Tibial nerve (tissue), 4 donors: ENCODE measurements around the gene PDCD4. TPM values are rescaled to one million over a fixed set of nuclear protein-coding genes. Genes with fewer than 3 reads are reported as not detected.

Experiments
- DNase-seq, 2 donors: peaks; one replicate each; pipeline ENCODE4 v3.0.0-alpha.2; 2019; ENCODE audit warnings: low spot score in 2 of 2
- H3K27ac ChIP-seq, 4 donors: fragments of 200-600 bp; sonication (generic) in 3 of 4; one replicate each; pipeline ENCODE4 v1.5.1; 2017 to 2019; ENCODE audit warnings: mild to moderate bottlenecking in 1 of 4
- H3K27me3 ChIP-seq, 2 donors: fragments of 200-600 bp; sonication (generic) in 1 of 2; one replicate each; pipeline versions ENCODE4 v1.5.1 to v1.6.0; 2017 to 2019
- H3K36me3 ChIP-seq, 3 donors: fragments of 200-600 bp; sonication (generic); one replicate each; pipeline ENCODE4 v1.5.1; 2018 to 2019
- H3K4me1 ChIP-seq, 4 donors: fragments of 200-600 bp; sonication (generic) in 3 of 4; one replicate each; pipeline ENCODE4 v1.5.1; 2017 to 2019
- H3K4me3 ChIP-seq, 4 donors: fragments of 200-600 bp; sonication (generic) in 3 of 4; one replicate each; pipeline ENCODE4 v1.5.1; 2017 to 2019; ENCODE audit warnings: mild to moderate bottlenecking in 1 of 4, moderate library complexity in 1 of 4
- H3K9me3 ChIP-seq, 4 donors: fragments of 200-600 bp; sonication (generic) in 3 of 4; one replicate each; pipeline ENCODE4 v1.5.1; 2017 to 2019
- EP300 ChIP-seq, 2 donors: sonication (generic); formaldehyde crosslinking; IDR thresholded peaks; one replicate each; pipeline ENCODE4 v1.6.1; 2017; ENCODE audit warnings: antibody characterized with exemption in 2 of 2, mild to moderate bottlenecking in 1 of 2
- POLR2A ChIP-seq, 2 donors: fragments of 450-650 bp; IDR thresholded peaks; one replicate each; pipeline ENCODE4 v1.6.1; 2017; ENCODE audit warnings: antibody characterized with exemption in 2 of 2, mild to moderate bottlenecking in 2 of 2, moderate library complexity in 2 of 2
- WGBS, 2 donors: methylation state at CpG; one replicate each; pipeline ENCODE4 v1.1.5; 2018; 5-methylcytosine and 5-hydroxymethylcytosine counted together
- total RNA-seq, 4 donors: library from RNA; depleted of rRNA; stranded (reverse); fragments of >200 nt; gene quantifications; one replicate each; pipeline ENCODE4 v1.1.0, GENCODE V29; 2016
- TF ChIP-seq, protein P1 (sequence below), 5 experiments: fragments of 200-600 bp in 3 of 5; fragments of 450-650 bp in 2 of 5; sonication (generic) in 3 of 5; IDR thresholded peaks; one replicate each; pipeline ENCODE4 v1.5.1; 2016 to 2019; ENCODE audit warnings: antibody characterized with exemption in 5 of 5, mild to moderate bottlenecking in 3 of 5, moderate library complexity in 2 of 5

Gene PDCD4
- total RNA-seq, 4 donors from 2014 or later = 68.6 to 109 (median 82.7) TPM

DNA sequence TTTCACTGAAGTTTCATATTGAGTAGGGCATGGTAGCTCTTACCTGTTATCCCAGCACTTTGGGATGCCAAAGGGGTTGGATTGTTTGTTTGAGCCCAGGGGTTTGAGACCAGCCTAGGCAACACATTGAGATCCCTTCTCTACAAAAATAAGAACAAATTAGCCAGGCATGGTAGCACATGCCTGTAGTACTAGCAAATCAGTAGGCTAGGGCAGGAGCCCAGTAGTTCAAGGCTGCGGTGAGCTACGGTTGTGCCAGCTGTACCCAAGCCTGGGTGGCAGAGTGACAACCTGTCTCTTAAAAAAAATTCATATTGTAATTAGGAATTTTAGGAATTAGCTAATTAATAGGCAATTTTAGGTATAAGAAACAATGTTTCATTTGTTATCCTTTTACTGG lies 29.3 kb downstream of the PDCD4 start:
- DNase-seq = no peak

DNA sequence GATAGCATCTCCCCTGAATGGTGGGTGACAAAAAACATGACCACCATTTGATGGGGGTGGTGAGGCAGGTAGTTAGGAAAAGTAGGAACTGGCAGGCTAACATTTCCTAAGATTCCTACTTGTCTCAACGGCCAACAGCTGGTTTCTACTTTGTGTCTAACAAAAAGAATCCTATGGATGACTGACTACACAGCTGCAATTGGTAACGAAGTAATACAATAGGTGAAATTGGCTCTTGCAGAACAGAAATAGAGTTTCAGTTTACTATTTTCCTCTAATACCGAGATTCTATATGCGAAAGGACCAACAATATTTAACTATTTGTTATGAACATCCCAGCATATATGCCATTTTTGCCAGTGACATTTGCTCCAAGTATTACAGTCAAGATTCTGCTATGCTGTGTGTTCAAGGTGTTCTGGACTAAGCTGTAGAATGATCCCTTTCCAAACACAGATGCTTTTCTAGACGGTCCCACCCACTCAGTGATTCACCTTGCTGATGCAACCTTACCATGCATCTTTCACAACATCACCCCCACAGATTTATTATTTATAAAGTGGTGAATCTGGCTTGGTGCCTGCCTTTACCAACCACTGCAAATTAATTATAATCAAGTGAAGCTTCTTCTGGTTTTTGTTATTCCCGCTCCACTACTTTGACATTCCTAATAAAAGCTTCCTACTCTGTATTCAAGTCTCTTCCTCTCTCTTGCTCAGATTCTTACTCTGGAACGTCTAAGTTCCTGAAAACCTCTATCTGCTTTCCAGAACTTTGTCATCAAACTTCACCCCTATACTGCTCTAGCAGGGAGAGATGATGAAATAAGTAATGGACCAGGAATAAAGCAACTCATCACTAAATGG lies 30.5 kb downstream of the PDCD4 start:
- Histone ChIP-seq H3K9me3 (no peaks in the 10 kb centered on the region), H3K4me1 (peaks cover 0 to 8% (median under 1%) of the 10 kb centered on the region in 4 donors), H3K27ac (no peak overlapping the region), H3K36me3 (peaks cover 0 to 47% (median under 1%) of the 10 kb centered on the region in 3 donors), H3K4me3 (no peak overlapping the region), H3K27me3 (no peaks in the 10 kb centered on the region)
- TF ChIP-seq POLR2A (IDR thresholded peaks at IDR 0.05) (no peak), EP300 (IDR thresholded peaks at IDR 0.05) (no peak)
- TF ChIP-seq, protein P1, sequence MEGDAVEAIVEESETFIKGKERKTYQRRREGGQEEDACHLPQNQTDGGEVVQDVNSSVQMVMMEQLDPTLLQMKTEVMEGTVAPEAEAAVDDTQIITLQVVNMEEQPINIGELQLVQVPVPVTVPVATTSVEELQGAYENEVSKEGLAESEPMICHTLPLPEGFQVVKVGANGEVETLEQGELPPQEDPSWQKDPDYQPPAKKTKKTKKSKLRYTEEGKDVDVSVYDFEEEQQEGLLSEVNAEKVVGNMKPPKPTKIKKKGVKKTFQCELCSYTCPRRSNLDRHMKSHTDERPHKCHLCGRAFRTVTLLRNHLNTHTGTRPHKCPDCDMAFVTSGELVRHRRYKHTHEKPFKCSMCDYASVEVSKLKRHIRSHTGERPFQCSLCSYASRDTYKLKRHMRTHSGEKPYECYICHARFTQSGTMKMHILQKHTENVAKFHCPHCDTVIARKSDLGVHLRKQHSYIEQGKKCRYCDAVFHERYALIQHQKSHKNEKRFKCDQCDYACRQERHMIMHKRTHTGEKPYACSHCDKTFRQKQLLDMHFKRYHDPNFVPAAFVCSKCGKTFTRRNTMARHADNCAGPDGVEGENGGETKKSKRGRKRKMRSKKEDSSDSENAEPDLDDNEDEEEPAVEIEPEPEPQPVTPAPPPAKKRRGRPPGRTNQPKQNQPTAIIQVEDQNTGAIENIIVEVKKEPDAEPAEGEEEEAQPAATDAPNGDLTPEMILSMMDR (IDR thresholded peaks at IDR 0.05) = no peak
- WGBS, 2 donors = 84 to 85% methylated on average over 7 of the region's 7 CpGs
- DNase-seq = no peak

More for the DNA sequence above, 29.3 kb downstream of the PDCD4 start:
- Histone ChIP-seq H3K4me3 (no peak overlapping the region), H3K9me3 (no peaks in the 10 kb centered on the region), H3K4me1 (peaks cover 0 to 13% (median 3%) of the 10 kb centered on the region in 4 donors), H3K27me3 (no peaks in the 10 kb centered on the region), H3K27ac (no peak overlapping the region), H3K36me3 (peaks cover 2 to 44% (median 4%) of the 10 kb centered on the region in 3 donors)
- TF ChIP-seq POLR2A (IDR thresholded peaks at IDR 0.05) (no peak), EP300 (IDR thresholded peaks at IDR 0.05) (no peak)
- TF ChIP-seq, protein P1 (IDR thresholded peaks at IDR 0.05) = no peak
- WGBS, 2 donors = 97 to 98% methylated on average over 2 of the region's 2 CpGs

DNA sequence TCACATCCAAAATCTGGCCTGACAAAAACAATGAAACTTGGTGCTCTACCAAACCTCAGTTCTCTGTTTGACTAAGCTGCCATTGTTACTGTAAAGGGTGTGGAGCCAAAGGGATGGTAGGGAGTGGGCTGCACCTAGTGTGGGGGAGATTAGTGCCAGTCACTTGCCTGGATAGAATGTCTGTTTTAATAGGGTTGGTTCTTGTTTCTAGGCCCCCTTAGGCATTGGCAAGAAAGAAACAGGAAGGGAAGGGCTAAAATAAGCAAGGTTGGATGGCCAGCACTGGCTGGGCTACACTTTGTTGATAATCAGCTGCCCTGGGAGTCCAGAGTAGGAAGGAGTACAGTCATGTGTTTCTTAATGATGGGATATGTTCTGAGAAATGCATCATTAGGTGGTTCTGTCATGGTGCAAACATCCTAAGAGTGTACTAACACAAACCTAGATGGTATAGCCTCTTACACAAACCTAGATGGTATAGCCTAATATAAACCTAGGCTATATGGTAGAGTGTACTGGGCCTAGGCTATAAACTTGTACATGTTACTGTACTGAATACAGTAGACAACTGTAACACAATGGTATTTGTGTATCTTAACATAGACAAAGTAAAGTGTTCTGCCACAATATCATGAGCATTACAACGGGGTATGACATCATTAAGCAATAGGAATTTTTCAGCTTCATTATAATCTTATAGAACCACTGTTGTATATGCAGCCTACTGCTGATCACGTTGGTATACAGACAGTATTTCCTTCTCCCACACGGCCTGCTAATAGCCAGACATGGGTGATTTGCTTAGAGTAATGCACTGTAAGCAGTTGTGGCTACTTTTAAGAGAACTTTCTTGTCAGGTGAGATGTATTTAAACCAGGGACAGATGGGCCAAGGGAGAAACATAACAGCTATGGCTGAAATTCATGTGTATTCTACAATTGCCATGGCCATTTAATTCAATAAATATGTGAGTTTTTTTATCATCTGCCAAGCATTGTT lies 31.9 kb downstream of the PDCD4 start:
- Histone ChIP-seq H3K4me1 (peaks cover 0 to 6% (median 0%) of the 10 kb centered on the region in 4 donors), H3K27ac (no peak overlapping the region), H3K4me3 (no peak overlapping the region), H3K9me3 (no peaks in the 10 kb centered on the region), H3K36me3 (peaks cover 0 to 43% (median 0%) of the 10 kb centered on the region in 3 donors), H3K27me3 (no peaks in the 10 kb centered on the region)
- TF ChIP-seq, protein P1 (IDR thresholded peaks at IDR 0.05) = no peak
- TF ChIP-seq EP300 (IDR thresholded peaks at IDR 0.05) = no peak
- TF ChIP-seq POLR2A (IDR thresholded peaks at IDR 0.05) = no peak
- 48 to 70% methylated on average over 3 of the region's 3 CpGs for WGBS, 2 donors
- DNase-seq = no peak

DNA sequence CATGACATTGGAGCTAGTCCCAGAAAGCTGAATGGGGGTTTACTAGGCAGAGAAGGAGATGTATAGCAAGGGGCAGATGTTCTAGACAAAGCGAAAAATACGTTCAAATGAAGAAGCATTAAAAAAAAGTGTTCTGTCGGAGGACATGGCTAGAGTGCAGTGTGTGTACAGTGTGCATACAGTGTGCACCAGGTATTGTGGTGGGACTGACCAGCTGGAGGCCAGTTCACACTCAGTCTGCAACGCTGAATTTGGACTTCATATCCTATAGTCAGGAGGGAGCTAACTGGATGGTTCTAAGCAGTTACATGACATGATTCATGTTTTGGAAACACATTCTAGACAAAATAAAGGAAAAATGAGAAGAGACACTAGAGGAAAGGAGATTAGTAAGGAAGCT lies 38.4 kb downstream of the PDCD4 start:
- H3K27ac ChIP-seq = no peak overlapping the region
- no peaks in the 10 kb centered on the region for H3K4me1 ChIP-seq
- H3K9me3 ChIP-seq = no peaks in the 10 kb centered on the region
- no peak for DNase-seq
- no peak for TF ChIP-seq POLR2A (IDR thresholded peaks at IDR 0.05)
- TF ChIP-seq EP300 (IDR thresholded peaks at IDR 0.05) = no peak
- TF ChIP-seq, protein P1 (IDR thresholded peaks at IDR 0.05) = no peak
- peaks cover 0 to 14% (median 0%) of the 10 kb centered on the region in 3 donors for H3K36me3 ChIP-seq
- H3K4me3 ChIP-seq = no peak overlapping the region
- no peaks in the 10 kb centered on the region for H3K27me3 ChIP-seq
- 87 to 91% methylated on average over 4 of the region's 4 CpGs for WGBS, 2 donors
